Tibial nerve (tissue), 3 donors: ENCODE results near the gene NTN5.

ENCODE experiments used
- CTCF ChIP-seq, 5 experiments: fragments of 200-600 bp in 3 of 5; fragments of 450-650 bp in 2 of 5; sonication (generic) in 3 of 5; IDR thresholded peaks; one replicate each; pipeline ENCODE4 v1.5.1; 2016 to 2019; ENCODE audit warnings: antibody characterized with exemption in 5 of 5, mild to moderate bottlenecking in 3 of 5, moderate library complexity in 2 of 5
- POLR2A ChIP-seq, 2 donors: fragments of 450-650 bp; IDR thresholded peaks; one replicate each; pipeline ENCODE4 v1.6.1; 2017; ENCODE audit warnings: antibody characterized with exemption in 2 of 2, mild to moderate bottlenecking in 2 of 2, moderate library complexity in 2 of 2

GRCh38 chr19:48656840-48657474 lies 15.9 kb downstream of the NTN5 start:
- TF ChIP-seq CTCF (IDR thresholded peaks at IDR 0.05), result no peak
- TF ChIP-seq POLR2A (IDR thresholded peaks at IDR 0.05), result no peak
